Stomach (tissue), 9 donors: ENCODE measurements around the gene ANKRD17. TPM values are rescaled to one million over a fixed set of nuclear protein-coding genes. Genes with fewer than 3 reads are reported as not detected.

Experiments
- DNase-seq, 2 donors: peaks; one replicate each; pipeline versions ENCODE4 v3.0.0 to v3.0.0-alpha.2; 2013 to 2019
- H3K27ac ChIP-seq, 5 donors: fragments of 200-600 bp in 4 of 5; sonication (generic) in 4 of 5; one replicate each; pipeline ENCODE4 v1.5.1; 2013 to 2019; ENCODE audit warnings: mild to moderate bottlenecking in 1 of 5, moderate library complexity in 1 of 5
- H3K27me3 ChIP-seq, 3 donors: fragments of 200-600 bp; sonication (generic); one replicate each; pipeline ENCODE4 v1.5.1; 2017 to 2019; ENCODE audit warnings: mixed run types in 1 of 3
- H3K36me3 ChIP-seq, 4 donors: fragments of 200-600 bp; sonication (generic); 1 replicate in 3 of 4; 2 replicates in 1 of 4; pipeline ENCODE4 v1.5.1; 2016 to 2019
- H3K4me1 ChIP-seq, 4 donors: fragments of 200-600 bp; sonication (generic); one replicate each; pipeline ENCODE4 v1.5.1; 2016 to 2019
- H3K4me3 ChIP-seq, 4 donors: fragments of 200-600 bp; sonication (generic) in 3 of 4; one replicate each; pipeline ENCODE4 v1.5.1; 2016 to 2019; ENCODE audit warnings: mild to moderate bottlenecking in 1 of 4
- H3K9me3 ChIP-seq, 4 donors: fragments of 200-600 bp; sonication (generic); one replicate each; pipeline ENCODE4 v1.5.1; 2016 to 2019
- CTCF ChIP-seq, 7 experiments: fragments of 450-650 bp in 4 of 7; fragments of 200-600 bp in 3 of 7; sonication (generic) in 3 of 7; IDR thresholded peaks; one replicate each; pipeline ENCODE4 v1.5.1; 2016 to 2019; ENCODE audit warnings: antibody characterized with exemption in 7 of 7, control low read depth in 2 of 7, mild to moderate bottlenecking in 1 of 7
- EP300 ChIP-seq: sonication (generic); formaldehyde crosslinking; IDR thresholded peaks from one replicate; pipeline ENCODE4 v1.6.1; 2017; ENCODE audit warnings: antibody characterized with exemption
- POLR2A ChIP-seq, 4 donors: fragments of 450-650 bp; IDR thresholded peaks; one replicate each; pipeline ENCODE4 v1.6.1; 2016; ENCODE audit warnings: antibody characterized with exemption in 4 of 4, control low read depth in 2 of 4, mild to moderate bottlenecking in 1 of 4, moderate library complexity in 1 of 4
- POLR2AphosphoS5 ChIP-seq, 3 donors: sonication (generic); formaldehyde crosslinking; IDR thresholded peaks; one replicate each; pipeline ENCODE4 v1.6.1; 2016; ENCODE audit warnings: antibody characterized with exemption in 3 of 3
- WGBS, 5 donors: extraction: QIAGEN DNeasy Blood & Tissue Kit in 3 of 5; methylation state at CpG; one replicate each; pipeline versions ENCODE4 v1.1.5 to v1.1.7; 2013 to 2018; 5-methylcytosine and 5-hydroxymethylcytosine counted together
- intact Hi-C: fragments of 100-400 bp; cut with DNase I; formaldehyde crosslinking; loops from one replicate; pipeline ENCODE4 v1.15.1; 2023; ENCODE audit warnings: low total_unique reads
- polyA plus RNA-seq, 3 donors: library from polyadenylated mRNA; stranded (reverse); fragments of 200-250 nt; gene quantifications; one replicate each; pipeline ENCODE4 v1.2.3, GENCODE V29; 2013
- total RNA-seq, 5 donors: library from RNA; depleted of rRNA; stranded (reverse); fragments of >200 nt; gene quantifications; one replicate each; pipeline versions ENCODE4 v1.1.0 to v1.2.3, GENCODE V29; 2014 to 2016
- donor health status: healthy with polysubstance abuse.
- donor health status: Bipolar disorder and iron deficiency.
- donor health status: healthy.

The ANKRD17 gene
- total and polyA plus RNA-seq, 8 donors, result 6.9 to 128 (median 56.8) TPM

GRCh38 chr4:73166212-73166611 lies 92.4 kb downstream of the ANKRD17 start:
- peaks cover 22 to 82% (median 73%) of the 10 kb centered on the region in 4 donors for H3K36me3 ChIP-seq

GRCh38 chr4:73161527-73162185 lies 96.9 kb downstream of the ANKRD17 start:
- 90 to 94% (median 92%) methylated on average over 8 of the region's 8 CpGs for WGBS, 5 donors
- H3K27ac ChIP-seq, result no peak overlapping the region
- H3K27me3 ChIP-seq, result no peaks in the 10 kb centered on the region
- no peak overlapping the region for H3K4me3 ChIP-seq
- peaks cover 14 to 71% (median 52%) of the 10 kb centered on the region in 4 donors for H3K36me3 ChIP-seq
- peaks cover 0 to 9% (median 3%) of the 10 kb centered on the region in 4 donors for H3K9me3 ChIP-seq
- TF ChIP-seq EP300 (no peak), POLR2A (IDR thresholded peaks at IDR 0.05) (no peak), POLR2AphosphoS5 (IDR thresholded peaks at IDR 0.05) (no peak), CTCF (IDR thresholded peaks at IDR 0.05) (no peak)
- no peaks in the 10 kb centered on the region for H3K4me1 ChIP-seq
- intact Hi-C loops, result no loop called here
- no peak for DNase-seq

More at GRCh38 chr4:73166212-73166611, 92.4 kb downstream of the ANKRD17 start:
- Histone ChIP-seq H3K4me1 (no peaks in the 10 kb centered on the region), H3K4me3 (no peak overlapping the region), H3K27me3 (no peaks in the 10 kb centered on the region), H3K9me3 (peaks cover 0 to 9% (median 3%) of the 10 kb centered on the region in 4 donors), H3K27ac (no peak overlapping the region)
- intact Hi-C loops, result no loop called here
- no peak for TF ChIP-seq POLR2A (IDR thresholded peaks at IDR 0.05)
- no peak for TF ChIP-seq POLR2AphosphoS5 (IDR thresholded peaks at IDR 0.05)
- no peak for TF ChIP-seq CTCF (IDR thresholded peaks at IDR 0.05)
- TF ChIP-seq EP300, result no peak
- no peak for DNase-seq

GRCh38 chr4:73156394-73156793 lies 102.2 kb downstream of the ANKRD17 start:
- Histone ChIP-seq H3K4me3 (no peak overlapping the region), H3K27me3 (no peaks in the 10 kb centered on the region), H3K36me3 (peaks cover 8 to 78% (median 59%) of the 10 kb centered on the region in 4 donors), H3K9me3 (no peaks in the 10 kb centered on the region), H3K4me1 (no peaks in the 10 kb centered on the region), H3K27ac (no peak overlapping the region)
- 95 to 98% (median 96%) methylated on average over 3 of the region's 3 CpGs for WGBS, 5 donors
- intact Hi-C loops, result no loop called here
- no peak for DNase-seq
- TF ChIP-seq EP300 (no peak), POLR2AphosphoS5 (IDR thresholded peaks at IDR 0.05) (no peak), POLR2A (IDR thresholded peaks at IDR 0.05) (no peak), CTCF (IDR thresholded peaks at IDR 0.05) (no peak)

GRCh38 chr4:73152893-73153292 lies 105.7 kb downstream of the ANKRD17 start:
- Histone ChIP-seq H3K4me1 (no peaks in the 10 kb centered on the region), H3K27me3 (no peaks in the 10 kb centered on the region), H3K27ac (no peak overlapping the region), H3K36me3 (peaks cover 13 to 83% (median 67%) of the 10 kb centered on the region in 4 donors), H3K9me3 (no peaks in the 10 kb centered on the region), H3K4me3 (no peak overlapping the region)
- DNase-seq, result no peak
- intact Hi-C loops, result no loop called here
- WGBS, 5 donors, result 92 to 100% (median 97%) methylated on average over 1 of the region's 1 CpG
- TF ChIP-seq CTCF (IDR thresholded peaks at IDR 0.05) (no peak), POLR2A (IDR thresholded peaks at IDR 0.05) (no peak), EP300 (no peak), POLR2AphosphoS5 (IDR thresholded peaks at IDR 0.05) (no peak)
